Vagina (tissue), 2 donors: ENCODE data around the gene PFDN2. TPM values are rescaled to one million over a fixed set of nuclear protein-coding genes. Genes with fewer than 3 reads are reported as not detected.

Experiments used
- DNase-seq, 2 donors: peaks; one replicate each; pipeline ENCODE4 v3.0.0-alpha.2; 2017; ENCODE audit errors: extremely low spot score in 2 of 2
- H3K27ac ChIP-seq: fragments of 200-600 bp; sonication (generic); one replicate; pipeline ENCODE4 v1.5.1; 2019
- H3K27me3 ChIP-seq: fragments of 200-600 bp; sonication (generic); one replicate; pipeline ENCODE4 v1.5.1; 2019
- H3K36me3 ChIP-seq, 2 donors: fragments of 200-600 bp; sonication (generic); one replicate each; pipeline ENCODE4 v1.5.1; 2017 to 2019
- H3K4me1 ChIP-seq: fragments of 200-600 bp; sonication (generic); one replicate; pipeline ENCODE4 v1.5.1; 2019
- H3K4me3 ChIP-seq, 2 donors: fragments of 200-600 bp; sonication (generic); 1 replicate in 1 of 2; 2 replicates in 1 of 2; pipeline ENCODE4 v1.5.1; 2016 to 2019
- H3K9me3 ChIP-seq: fragments of 200-600 bp; sonication (generic); one replicate; pipeline ENCODE4 v1.5.1; 2019
- POLR2A ChIP-seq, 2 donors: fragments of 450-650 bp; IDR thresholded peaks; one replicate each; pipeline ENCODE4 v1.6.1; 2017; ENCODE audit warnings: antibody characterized with exemption in 2 of 2, mild to moderate bottlenecking in 2 of 2, moderate library complexity in 2 of 2
- POLR2AphosphoS5 ChIP-seq, 2 donors: sonication (generic); formaldehyde crosslinking; IDR thresholded peaks; one replicate each; pipeline ENCODE4 v1.9.0; 2017; ENCODE audit warnings: antibody characterized with exemption in 2 of 2, mild to moderate bottlenecking in 2 of 2, low read depth in 1 of 2; ENCODE audit not compliant: insufficient read depth in 1 of 2
- intact Hi-C: fragments of 100-400 bp; cut with DNase I; formaldehyde crosslinking; loops from one replicate; pipeline ENCODE4 v1.15.1; 2023
- small RNA-seq: library from RNA; depleted of rRNA; stranded (forward); fragments of <200 nt; gene quantifications from one replicate; pipeline ENCODE3, GENCODE V24; 2016
- total RNA-seq: library from RNA; depleted of rRNA; stranded (reverse); fragments of >200 nt; gene quantifications from one replicate; pipeline ENCODE4 v1.2.3, GENCODE V29; 2016
- TF ChIP-seq, protein P1 (sequence below), 3 experiments: fragments of 450-650 bp in 2 of 3; fragments of 200-600 bp in 1 of 3; sonication (generic) in 1 of 3; IDR thresholded peaks; one replicate each; pipeline ENCODE4 v1.5.1; 2017 to 2019; ENCODE audit warnings: antibody characterized with exemption in 3 of 3, mild to moderate bottlenecking in 2 of 3, moderate library complexity in 2 of 3

The PFDN2 gene
- total RNA-seq, 1 donor from 2014 or later = 47.1 TPM

- intact Hi-C loops = no loop called here
- no peak overlapping the region for H3K4me3 ChIP-seq
- TF ChIP-seq POLR2AphosphoS5 (IDR thresholded peaks at IDR 0.05; ENCODE audit: insufficient read depth in 1 of 2, low read depth in 1 of 2) (no peak), POLR2A (IDR thresholded peaks at IDR 0.05) (no peak)
- TF ChIP-seq, protein P1, sequence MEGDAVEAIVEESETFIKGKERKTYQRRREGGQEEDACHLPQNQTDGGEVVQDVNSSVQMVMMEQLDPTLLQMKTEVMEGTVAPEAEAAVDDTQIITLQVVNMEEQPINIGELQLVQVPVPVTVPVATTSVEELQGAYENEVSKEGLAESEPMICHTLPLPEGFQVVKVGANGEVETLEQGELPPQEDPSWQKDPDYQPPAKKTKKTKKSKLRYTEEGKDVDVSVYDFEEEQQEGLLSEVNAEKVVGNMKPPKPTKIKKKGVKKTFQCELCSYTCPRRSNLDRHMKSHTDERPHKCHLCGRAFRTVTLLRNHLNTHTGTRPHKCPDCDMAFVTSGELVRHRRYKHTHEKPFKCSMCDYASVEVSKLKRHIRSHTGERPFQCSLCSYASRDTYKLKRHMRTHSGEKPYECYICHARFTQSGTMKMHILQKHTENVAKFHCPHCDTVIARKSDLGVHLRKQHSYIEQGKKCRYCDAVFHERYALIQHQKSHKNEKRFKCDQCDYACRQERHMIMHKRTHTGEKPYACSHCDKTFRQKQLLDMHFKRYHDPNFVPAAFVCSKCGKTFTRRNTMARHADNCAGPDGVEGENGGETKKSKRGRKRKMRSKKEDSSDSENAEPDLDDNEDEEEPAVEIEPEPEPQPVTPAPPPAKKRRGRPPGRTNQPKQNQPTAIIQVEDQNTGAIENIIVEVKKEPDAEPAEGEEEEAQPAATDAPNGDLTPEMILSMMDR (IDR thresholded peaks at IDR 0.05) = no peak
- no peak for DNase-seq
- H3K9me3 ChIP-seq = no peaks in the 10 kb centered on the region
- no peaks in the 10 kb centered on the region for H3K4me1 ChIP-seq
- H3K27ac ChIP-seq = no peak overlapping the region
- no peaks in the 10 kb centered on the region for H3K27me3 ChIP-seq
- H3K36me3 ChIP-seq = no peaks in the 10 kb centered on the region
These were observed 63.6 kb downstream of the PFDN2 start for GRCh38 chr1:161054232-161054631.

GRCh38 chr1:161052899-161053298 is 64.9 kb downstream of the PFDN2 start:
- Histone ChIP-seq H3K4me3 (no peak overlapping the region), H3K4me1 (no peaks in the 10 kb centered on the region), H3K9me3 (no peaks in the 10 kb centered on the region), H3K27ac (no peak overlapping the region), H3K36me3 (no peaks in the 10 kb centered on the region), H3K27me3 (no peaks in the 10 kb centered on the region)
- DNase-seq = no peak
- intact Hi-C loops = no loop called here
- no peak for TF ChIP-seq POLR2A (IDR thresholded peaks at IDR 0.05)
- TF ChIP-seq, protein P1 (IDR thresholded peaks at IDR 0.05) = no peak
- no peak for TF ChIP-seq POLR2AphosphoS5 (IDR thresholded peaks at IDR 0.05; ENCODE audit: insufficient read depth in 1 of 2, low read depth in 1 of 2)

DNA sequence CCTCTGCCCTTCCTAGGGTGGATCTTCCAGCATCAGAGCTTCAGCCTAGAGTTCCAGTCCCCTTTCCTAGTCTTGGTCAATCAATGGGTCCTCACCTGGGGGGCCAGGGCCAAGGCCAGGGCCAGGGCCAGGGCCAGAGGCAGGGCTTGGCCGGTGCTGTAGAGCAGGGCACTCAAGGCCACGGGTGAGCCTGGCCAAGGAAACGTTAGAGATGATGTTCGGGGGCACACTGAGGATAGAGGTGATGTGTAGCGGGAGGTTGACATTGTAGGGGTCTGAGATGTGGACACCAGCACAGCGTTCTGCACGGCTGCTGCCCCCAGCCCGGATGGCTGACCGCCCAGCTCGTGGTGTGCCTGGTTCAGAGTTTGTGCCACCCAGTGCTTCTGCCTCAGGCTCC is 66.6 kb downstream of the PFDN2 start:
- Histone ChIP-seq H3K4me3 (no peak overlapping the region), H3K9me3 (no peaks in the 10 kb centered on the region), H3K27ac (no peak overlapping the region), H3K36me3 (no peaks in the 10 kb centered on the region), H3K4me1 (no peaks in the 10 kb centered on the region), H3K27me3 (no peaks in the 10 kb centered on the region)
- no peak for DNase-seq
- intact Hi-C loops = no loop called here
- TF ChIP-seq, protein P1 (IDR thresholded peaks at IDR 0.05) = no peak
- no peak for TF ChIP-seq POLR2AphosphoS5 (IDR thresholded peaks at IDR 0.05; ENCODE audit: insufficient read depth in 1 of 2, low read depth in 1 of 2)
- no peak for TF ChIP-seq POLR2A (IDR thresholded peaks at IDR 0.05)

Small RNAs within 50 kb of the gene (small RNA-seq; reads per million reads assigned to genes)
- gene RF01225 = not detected

Other genes with a start within 250 kb of the PFDN2 start
- gene ITLN1, start 232.9 kb downstream of the PFDN2 start, total RNA-seq = 1.5 TPM
- gene ITLN2, start 163.2 kb downstream of the PFDN2 start, total RNA-seq = 2.0 TPM
- 178 TPM for gene F11R, start 96.9 kb downstream of the PFDN2 start, total RNA-seq
- 44.7 TPM for gene TSTD1, start 79.1 kb downstream of the PFDN2 start, total RNA-seq
- gene USF1, start 72.1 kb downstream of the PFDN2 start, total RNA-seq = 39.0 TPM
- 14.5 TPM for gene ARHGAP30, start 48.1 kb downstream of the PFDN2 start, total RNA-seq
- 42.7 TPM for gene NECTIN4, start 28.5 kb downstream of the PFDN2 start, total RNA-seq
- gene KLHDC9, start 19.7 kb downstream of the PFDN2 start, total RNA-seq = 9.3 TPM
- 31.7 TPM for gene NIT1, start 68 bp upstream of the PFDN2 start, total RNA-seq
- 42.0 TPM for gene DEDD, start 14.6 kb upstream of the PFDN2 start, total RNA-seq
- gene UFC1, start 35.9 kb upstream of the PFDN2 start, total RNA-seq = 61.1 TPM
- gene USP21, start 41.5 kb upstream of the PFDN2 start, total RNA-seq = 19.4 TPM
- gene PPOX, start 48.4 kb upstream of the PFDN2 start, total RNA-seq = 16.7 TPM
- 16.2 TPM for gene B4GALT3, start 59.5 kb upstream of the PFDN2 start, total RNA-seq
- 78.3 TPM for gene ADAMTS4, start 81.0 kb upstream of the PFDN2 start, total RNA-seq
- 104 TPM for gene NDUFS2, start 84.3 kb upstream of the PFDN2 start, total RNA-seq
- 64.8 TPM for gene FCER1G, start 97.3 kb upstream of the PFDN2 start, total RNA-seq
- not detected for gene APOA2, start 105.6 kb upstream of the PFDN2 start, total RNA-seq
- 15.0 TPM for gene TOMM40L, start 108.0 kb upstream of the PFDN2 start, total RNA-seq
- gene NR1I3, start 120.2 kb upstream of the PFDN2 start, total RNA-seq = not detected
- 3.7 TPM for gene PCP4L1, start 140.7 kb upstream of the PFDN2 start, total RNA-seq
- gene MPZ, start 191.9 kb upstream of the PFDN2 start, total RNA-seq = 3.7 TPM
- gene SDHC, start 196.3 kb upstream of the PFDN2 start, total RNA-seq = 44.9 TPM
- not detected for gene CFAP126, start 249.8 kb upstream of the PFDN2 start, total RNA-seq